Neuron (in vitro differentiated cells): Measurements from ENCODE around the gene RBM4B.

Source experiments
- H2AFZ ChIP-seq: one replicate; pipeline ENCODE4 v1.6.1; 2013; ENCODE audit warnings: low read depth, mild to moderate bottlenecking, inconsistent platforms, low read length, moderate library complexity
- H3K27me3 ChIP-seq: one replicate; pipeline ENCODE4 v1.6.1; 2013; ENCODE audit warnings: low read length; ENCODE audit not compliant: insufficient read depth
- H3K36me3 ChIP-seq: one replicate; pipeline ENCODE4 v1.6.1; 2013; ENCODE audit warnings: low read length; ENCODE audit not compliant: insufficient read depth
- H3K4me1 ChIP-seq: one replicate; pipeline ENCODE4 v1.6.1; 2013; ENCODE audit warnings: low read length; ENCODE audit not compliant: insufficient read depth
- H3K4me3 ChIP-seq: 2 replicates; pipeline ENCODE4 v1.5.1; 2013; ENCODE audit warnings: mild to moderate bottlenecking, low read length, moderate library complexity
- H3K9me3 ChIP-seq: one replicate; pipeline ENCODE4 v1.6.1; 2013; ENCODE audit warnings: low read length

Gene RBM4B

DNA sequence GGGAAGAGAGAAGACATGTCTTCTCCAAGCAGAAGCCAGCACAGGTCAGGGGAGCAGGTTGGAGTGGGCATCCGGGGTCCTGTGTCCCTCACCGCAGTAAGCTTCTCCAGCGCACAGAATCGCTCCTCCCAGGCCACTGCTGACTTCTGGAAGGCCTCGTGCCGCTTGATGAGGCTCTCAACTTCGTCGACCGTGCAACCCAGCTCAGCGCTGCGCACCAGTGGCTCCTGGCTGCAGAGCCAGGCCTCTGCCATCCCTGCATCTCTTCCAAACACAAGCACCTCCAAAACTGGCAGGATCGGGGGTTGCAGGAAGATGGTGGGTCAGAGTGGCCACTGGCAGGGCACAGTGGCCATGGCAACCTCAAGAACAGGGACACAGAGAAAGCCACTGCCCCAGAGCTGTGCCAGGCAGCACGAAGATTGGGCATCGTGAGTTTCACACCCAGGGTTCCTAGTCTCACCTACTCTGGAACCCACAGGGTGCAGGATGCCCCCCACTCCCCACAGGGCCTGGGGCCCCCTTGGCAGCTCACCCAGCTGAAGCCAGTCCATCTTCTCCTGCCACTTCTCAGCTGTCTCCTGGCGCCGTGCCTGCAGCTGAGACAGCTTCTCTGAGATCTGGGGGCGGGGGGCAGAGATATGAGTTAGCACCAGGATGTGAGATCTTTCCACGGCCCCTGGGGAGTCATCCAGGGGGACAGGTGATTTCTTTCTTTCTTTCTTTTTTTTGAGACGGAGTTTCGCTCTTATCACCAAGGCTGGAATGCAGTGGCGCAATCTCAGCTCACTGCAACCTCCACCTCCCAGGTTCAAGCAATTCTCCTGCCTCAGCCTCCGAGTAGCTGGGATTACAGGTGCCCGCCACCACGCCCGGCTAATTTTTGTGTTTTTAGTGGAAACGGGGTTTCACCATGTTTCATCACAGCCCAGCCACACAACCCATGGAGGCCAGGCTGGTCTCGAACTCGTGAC lies 11.2 kb upstream of the RBM4B start:
- Histone ChIP-seq H3K4me3 (no peak overlapping the region), H3K36me3 (peaks cover 77% of the 10 kb centered on the region), H3K4me1 (no peaks in the 10 kb centered on the region)

DNA sequence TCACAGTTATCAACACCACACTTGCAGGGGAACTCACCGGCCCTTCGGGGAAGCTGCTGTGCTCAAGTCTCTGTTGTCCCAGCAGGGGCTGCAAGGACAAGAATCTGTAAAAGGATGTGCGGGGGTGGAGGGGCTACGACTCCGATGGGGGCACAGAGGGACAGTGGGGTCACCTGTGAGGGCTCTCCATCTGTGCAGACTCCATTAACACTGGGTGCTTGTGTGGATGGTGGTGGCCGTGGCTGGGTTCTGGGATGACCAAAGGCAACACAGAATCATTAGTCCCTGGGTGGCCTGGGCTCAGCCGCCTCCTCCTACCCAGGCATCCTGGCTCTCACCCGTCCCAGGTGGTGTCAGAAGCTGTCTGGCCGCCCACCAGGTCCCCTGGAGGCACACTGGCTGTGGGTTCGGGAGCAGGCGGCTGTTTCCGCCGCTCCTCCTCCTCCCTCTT lies 10.2 kb upstream of the RBM4B start:
- Histone ChIP-seq H3K27me3 (no peaks in the 10 kb centered on the region), H3K4me3 (no peak overlapping the region), H3K4me1 (no peaks in the 10 kb centered on the region), H3K9me3 (no peaks in the 10 kb centered on the region), H2AFZ (no peak overlapping the region), H3K36me3 (peaks cover 71% of the 10 kb centered on the region)

More for the DNA sequence above, 11.2 kb upstream of the RBM4B start:
- Histone ChIP-seq H2AFZ (no peak overlapping the region), H3K9me3 (no peaks in the 10 kb centered on the region), H3K27me3 (no peaks in the 10 kb centered on the region)

DNA sequence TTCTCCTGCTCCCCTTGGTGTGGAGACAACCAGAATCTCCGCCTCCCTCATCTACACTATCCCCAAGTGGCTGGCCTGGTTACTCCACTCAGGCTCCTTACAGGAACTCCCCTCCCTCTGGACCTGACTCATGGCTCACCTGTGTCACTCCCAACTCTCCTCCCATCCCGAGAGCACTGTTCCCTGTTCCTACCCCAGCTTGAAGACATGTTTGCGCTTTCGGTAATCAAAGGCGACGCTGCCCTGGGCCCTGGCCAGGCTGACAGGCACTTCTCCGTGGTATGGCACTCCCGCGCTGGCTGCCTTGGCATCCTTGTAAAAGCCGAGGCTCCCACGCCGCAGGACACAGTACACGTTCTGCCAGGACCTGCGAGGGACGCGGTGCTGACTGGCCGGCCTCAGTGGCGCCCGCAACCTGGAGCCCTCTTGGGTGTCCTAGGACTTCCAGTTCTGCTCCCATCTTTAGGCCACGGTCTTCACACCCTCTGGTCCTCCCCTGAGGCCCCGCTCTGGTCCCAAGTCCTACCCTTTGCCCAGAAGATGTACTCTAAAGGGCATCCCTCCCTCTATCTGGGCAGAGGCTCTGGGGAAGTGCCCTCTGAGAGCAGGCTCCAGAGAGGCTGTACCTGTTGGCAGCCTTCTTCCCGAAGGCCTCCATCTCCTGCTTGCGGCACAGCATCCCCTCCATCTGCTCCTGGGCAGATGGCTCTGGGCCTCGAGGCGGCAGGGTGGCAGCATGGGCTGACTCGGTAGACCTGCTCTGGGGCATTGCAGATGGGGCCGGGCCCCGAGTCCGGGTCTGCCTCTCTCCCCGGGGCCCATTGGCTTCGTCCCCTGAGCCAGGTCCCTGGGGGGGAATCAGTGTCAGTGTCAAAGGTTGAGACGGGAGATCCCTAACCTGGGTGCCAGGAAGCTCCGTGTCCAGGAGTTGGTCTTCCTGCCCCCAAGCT lies 9.4 kb upstream of the RBM4B start:
- Histone ChIP-seq H3K9me3 (no peaks in the 10 kb centered on the region), H2AFZ (no peak overlapping the region), H3K4me3 (no peak overlapping the region), H3K27me3 (no peaks in the 10 kb centered on the region), H3K36me3 (peaks cover 63% of the 10 kb centered on the region), H3K4me1 (no peaks in the 10 kb centered on the region)

DNA sequence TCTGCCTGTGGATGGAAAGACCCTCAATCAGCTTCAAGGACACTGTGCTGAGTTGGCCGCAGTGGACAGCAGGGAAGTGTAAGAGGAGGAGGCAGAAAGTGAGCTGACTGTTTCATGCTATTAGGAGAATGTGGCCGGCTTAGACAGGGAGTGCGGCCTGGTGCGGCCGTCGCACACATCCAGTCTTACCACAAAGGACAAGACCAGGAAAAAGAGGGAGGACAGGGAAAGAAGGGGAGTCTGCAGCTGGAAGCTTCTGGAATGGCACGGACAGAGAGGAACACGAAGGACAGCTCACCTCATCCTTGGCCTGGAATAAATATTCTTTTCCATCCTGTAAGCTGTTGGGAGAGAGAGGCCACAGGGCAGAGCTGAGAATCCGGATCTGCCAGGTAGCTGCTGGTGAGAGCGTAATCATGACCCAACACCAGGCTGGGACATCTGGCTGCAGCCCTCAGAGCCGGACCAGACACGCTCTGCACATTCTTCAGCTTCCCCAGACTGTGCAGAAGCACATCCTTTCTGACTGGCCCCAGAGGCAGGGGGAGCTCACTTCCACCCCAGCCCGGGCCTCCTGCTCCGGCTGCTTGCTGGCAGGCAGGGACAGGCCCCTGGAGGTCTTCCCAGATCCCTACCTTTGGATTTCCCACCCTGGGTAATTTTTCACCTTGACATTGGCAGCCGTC lies 8.6 kb upstream of the RBM4B start:
- Histone ChIP-seq H3K4me1 (no peaks in the 10 kb centered on the region), H3K36me3 (peaks cover 56% of the 10 kb centered on the region), H2AFZ (no peak overlapping the region), H3K9me3 (no peaks in the 10 kb centered on the region), H3K4me3 (no peak overlapping the region), H3K27me3 (no peaks in the 10 kb centered on the region)

DNA sequence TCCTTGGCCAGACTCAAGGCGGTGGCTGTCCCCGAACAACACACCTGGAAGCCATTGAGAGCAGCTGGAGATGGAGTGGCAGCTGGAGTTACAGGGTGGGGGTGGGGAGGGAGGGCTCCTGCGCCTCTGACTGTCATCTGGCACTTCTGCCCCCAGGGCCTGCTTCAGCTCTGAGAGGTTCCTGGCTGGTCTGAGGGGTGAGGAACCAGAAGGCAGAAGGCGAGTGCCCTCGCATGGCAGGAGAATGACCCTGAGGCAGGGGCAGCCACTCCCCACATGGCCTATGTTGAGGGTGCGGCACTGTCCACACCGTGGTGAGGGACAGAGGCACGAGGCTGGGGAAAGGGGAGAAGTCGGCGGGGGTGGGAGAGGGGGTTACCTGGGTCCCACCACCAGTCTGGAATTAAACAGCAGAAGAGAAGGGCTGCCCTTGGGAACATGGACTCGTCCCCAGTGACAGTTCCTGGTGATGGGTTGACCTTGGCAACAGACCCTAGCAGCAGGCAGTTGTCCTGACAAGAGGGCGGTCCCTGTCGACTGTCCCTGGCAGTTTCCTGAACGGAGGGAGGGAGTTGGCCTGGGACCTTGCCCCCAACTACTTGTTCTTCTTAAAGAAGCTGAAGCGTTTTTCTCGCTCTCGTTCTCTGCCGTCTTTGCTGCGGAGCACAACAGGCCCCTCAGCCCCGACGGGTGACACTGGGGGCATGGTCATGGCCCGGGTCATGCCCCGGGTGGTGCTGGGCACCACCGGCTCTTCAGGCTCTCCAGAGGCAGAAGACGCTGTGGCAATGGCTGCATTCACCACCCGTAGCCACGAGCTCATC lies 7.8 kb upstream of the RBM4B start:
- H3K36me3 ChIP-seq, result peaks cover 53% of the 10 kb centered on the region
- H3K9me3 ChIP-seq, result no peaks in the 10 kb centered on the region
- no peaks in the 10 kb centered on the region for H3K4me1 ChIP-seq
- H3K4me3 ChIP-seq, result no peak overlapping the region
- no peak overlapping the region for H2AFZ ChIP-seq
- no peaks in the 10 kb centered on the region for H3K27me3 ChIP-seq

DNA sequence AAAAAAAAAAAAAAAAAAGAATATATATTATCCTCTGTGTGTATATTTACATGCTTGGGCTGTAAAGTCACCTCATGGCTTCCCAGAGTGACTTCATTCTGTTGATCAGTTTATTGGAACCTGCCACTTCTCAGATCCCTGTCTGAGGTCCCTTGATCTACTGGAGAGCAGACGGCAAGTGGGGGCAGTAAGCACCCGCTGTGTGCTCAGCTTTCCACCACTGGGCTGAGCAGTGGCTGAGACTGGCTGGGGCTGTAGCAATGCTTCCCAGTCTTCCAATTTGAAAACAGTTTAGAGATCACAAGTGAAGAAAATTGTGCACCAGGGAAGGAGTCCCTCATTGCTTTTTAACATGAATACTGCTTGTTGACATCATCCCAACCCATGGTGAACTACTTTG lies 6.9 kb upstream of the RBM4B start:
- Histone ChIP-seq H2AFZ (no peak overlapping the region), H3K4me1 (no peaks in the 10 kb centered on the region), H3K9me3 (no peaks in the 10 kb centered on the region), H3K4me3 (no peak overlapping the region), H3K36me3 (peaks cover 46% of the 10 kb centered on the region), H3K27me3 (no peaks in the 10 kb centered on the region)

DNA sequence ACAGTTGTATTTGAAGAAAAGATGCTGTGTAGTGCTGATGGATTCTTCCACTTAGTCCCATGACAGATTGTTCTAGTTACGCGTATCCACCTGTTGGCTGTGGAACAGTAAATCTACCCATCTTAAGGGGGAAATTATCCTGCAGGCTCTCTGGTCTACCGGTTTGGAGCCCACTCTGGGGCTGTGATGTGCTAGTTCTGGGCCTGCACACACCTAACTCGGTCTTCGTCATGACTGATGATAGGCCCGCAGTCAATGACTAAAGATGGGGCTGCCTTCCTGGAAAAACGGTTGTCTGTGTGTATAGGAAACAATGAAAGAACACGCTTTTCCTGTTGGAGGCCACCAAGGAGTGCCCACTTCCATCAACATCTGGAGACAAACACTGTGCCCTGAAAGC lies 6.2 kb upstream of the RBM4B start:
- Histone ChIP-seq H2AFZ (no peak overlapping the region), H3K4me1 (no peaks in the 10 kb centered on the region), H3K4me3 (no peak overlapping the region), H3K27me3 (no peaks in the 10 kb centered on the region), H3K9me3 (no peaks in the 10 kb centered on the region), H3K36me3 (peaks cover 43% of the 10 kb centered on the region)

DNA sequence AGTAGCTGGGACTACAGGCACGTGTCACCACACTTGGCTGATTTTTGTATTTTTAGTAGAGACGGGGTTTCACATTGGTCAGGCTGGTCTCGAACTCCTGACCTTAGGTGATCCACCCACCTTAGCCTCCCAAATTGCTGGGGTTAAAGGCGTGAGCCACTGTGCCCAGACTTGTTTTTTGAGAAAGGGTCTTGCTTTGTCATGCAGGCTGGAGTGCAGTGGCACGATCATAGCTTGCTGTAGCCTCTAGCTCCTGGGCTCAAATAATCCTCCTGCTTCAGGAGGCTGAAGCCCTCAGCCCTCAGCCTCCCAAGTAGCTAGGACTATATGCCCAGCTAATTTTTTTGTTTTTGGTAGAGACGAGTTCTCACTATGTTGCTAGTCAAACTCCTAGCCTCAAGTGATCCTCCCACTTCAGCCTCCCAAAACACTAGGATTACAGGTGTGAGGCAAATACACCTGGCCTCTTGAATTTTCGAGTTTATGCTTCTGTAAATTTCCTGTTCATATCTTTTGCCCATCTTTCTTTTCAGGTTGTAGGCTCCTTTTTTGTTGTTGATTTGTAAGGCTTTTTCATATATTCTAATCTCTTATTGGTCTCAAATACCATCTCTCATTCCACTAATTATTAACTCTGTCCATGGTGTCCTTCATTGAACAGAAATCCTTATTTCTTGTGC lies 3.4 kb upstream of the RBM4B start:
- Histone ChIP-seq H3K36me3 (peaks cover 24% of the 10 kb centered on the region), H3K4me3 (no peak overlapping the region), H3K27me3 (no peaks in the 10 kb centered on the region), H2AFZ (no peak overlapping the region), H3K9me3 (no peaks in the 10 kb centered on the region), H3K4me1 (peaks cover 11% of the 10 kb centered on the region)

DNA sequence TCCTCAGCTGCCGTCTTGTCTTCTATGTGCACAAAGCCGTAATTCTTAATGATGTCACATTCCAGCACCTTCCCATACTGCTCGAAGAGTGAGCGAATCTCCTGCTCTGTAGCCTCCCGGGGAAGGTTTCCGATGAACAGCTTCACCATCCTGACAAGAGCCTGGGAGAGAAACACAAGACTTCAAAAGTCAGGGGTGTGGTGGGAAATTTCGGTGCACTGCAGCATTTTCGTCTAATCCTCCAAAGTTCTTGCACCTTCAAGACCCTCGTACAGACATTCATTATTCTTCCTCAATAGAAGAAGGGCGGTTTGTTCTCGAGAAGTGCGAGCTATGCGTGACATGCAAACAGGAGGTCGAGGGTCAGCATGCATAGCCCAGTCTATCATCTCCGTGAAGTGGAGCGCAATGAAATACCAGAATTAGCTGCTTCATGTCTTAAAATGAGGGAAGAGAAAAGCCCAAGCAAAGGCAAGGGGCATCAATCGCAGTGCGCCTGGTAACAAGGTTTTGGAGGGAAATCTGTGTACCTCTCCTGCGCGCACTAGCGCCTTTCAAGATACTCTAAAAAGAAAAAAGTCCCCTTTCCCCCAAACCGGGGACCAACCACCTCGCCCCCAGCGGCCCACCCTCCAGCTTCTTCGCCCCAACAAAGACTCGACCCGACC lies 622 bp downstream of the RBM4B start:
- peaks cover 24% of the 10 kb centered on the region for H3K36me3 ChIP-seq
- peak overlapping the region; percentile 41 for H2AFZ ChIP-seq
- no peaks in the 10 kb centered on the region for H3K27me3 ChIP-seq
- peaks cover 2% of the 10 kb centered on the region for H3K9me3 ChIP-seq
- H3K4me3 ChIP-seq, result peak overlapping the region; percentile 95
- H3K4me1 ChIP-seq, result peaks cover 27% of the 10 kb centered on the region

DNA sequence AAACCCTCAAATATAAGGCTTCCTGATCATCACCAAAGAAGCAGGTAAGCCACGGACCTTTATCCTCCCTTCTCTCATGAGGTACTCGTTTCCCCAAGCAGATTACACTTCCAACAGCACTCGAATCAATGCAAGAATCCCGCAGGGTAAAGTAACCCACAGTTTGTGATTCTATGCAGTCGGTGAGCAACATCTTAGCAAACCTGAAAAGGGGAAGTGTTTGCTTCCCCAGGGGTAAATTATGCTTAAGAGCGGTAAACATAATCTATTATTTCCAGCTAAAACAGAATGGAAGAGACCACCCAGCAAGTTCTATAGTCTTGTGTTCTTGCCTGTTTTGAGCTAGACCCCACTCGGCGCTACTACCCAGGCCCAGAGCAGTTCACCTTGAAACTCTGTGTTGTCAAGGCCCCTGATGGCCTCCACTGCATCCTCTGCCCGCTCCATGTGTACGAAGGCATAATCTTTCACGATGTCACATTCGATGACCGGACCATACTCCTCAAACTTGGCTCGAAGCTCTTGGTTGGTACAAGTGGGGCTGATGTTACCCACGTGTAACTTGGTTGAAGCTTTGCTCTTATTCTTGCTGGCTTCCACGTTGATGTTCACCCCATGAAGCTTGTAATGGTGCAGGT lies 1.3 kb downstream of the RBM4B start:
- H3K4me1 ChIP-seq, result peaks cover 27% of the 10 kb centered on the region
- H3K27me3 ChIP-seq, result no peaks in the 10 kb centered on the region
- no peak overlapping the region for H2AFZ ChIP-seq
- peak overlapping the region; percentile 95 for H3K4me3 ChIP-seq
- peaks cover 2% of the 10 kb centered on the region for H3K9me3 ChIP-seq
- H3K36me3 ChIP-seq, result peaks cover 26% of the 10 kb centered on the region

DNA sequence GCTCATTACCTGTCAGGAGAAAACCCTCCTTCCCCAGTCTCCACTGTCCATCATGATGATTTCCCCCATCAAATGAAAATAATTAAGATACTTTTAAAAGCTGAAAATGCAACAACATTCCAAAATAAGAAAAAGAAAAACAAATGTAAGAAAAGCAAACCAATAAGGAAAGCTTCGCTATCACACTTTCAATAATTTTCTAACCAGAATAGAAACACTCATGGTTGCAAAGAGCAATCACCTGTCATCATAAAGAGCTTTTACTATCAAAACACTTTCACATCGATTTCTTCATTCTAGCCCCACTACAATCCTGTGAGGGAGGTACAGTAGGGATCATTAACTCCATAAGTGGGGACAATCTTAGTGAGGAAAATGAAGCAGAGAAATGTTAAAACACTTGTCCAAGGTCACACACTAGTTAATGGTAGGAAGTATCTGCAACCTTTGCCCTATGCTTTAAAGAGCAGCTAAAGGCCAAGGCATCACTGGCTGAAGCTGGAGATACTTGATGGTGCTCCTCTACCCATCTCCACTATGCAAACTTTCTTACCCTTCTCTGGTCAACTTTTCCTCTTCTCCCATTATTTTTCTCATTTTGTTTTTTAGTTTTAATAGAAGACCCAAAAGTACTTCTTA lies 2.6 kb downstream of the RBM4B start:
- H3K27me3 ChIP-seq, result no peaks in the 10 kb centered on the region

More for the DNA sequence above, 2.6 kb downstream of the RBM4B start:
- peak overlapping the region; percentile 95 for H3K4me3 ChIP-seq
- H3K4me1 ChIP-seq, result peaks cover 27% of the 10 kb centered on the region
- peaks cover 2% of the 10 kb centered on the region for H3K9me3 ChIP-seq
- no peak overlapping the region for H2AFZ ChIP-seq
- H3K36me3 ChIP-seq, result peaks cover 38% of the 10 kb centered on the region
